T-helper 2 cell (primary cell): Measurements from ENCODE around the gene THAP8.

Source experiments
- DNase-seq, 5 experiments: peaks; one replicate each; pipeline versions ENCODE4 v3.0.0 to v3.0.0-alpha.2; 2012 to 2022
- total RNA-seq, 2 donors: gene quantifications; one replicate each; lab custom pipeline; 2026; lab: John Stamatoyannopoulos, UW

THAP8 gene, protein sequence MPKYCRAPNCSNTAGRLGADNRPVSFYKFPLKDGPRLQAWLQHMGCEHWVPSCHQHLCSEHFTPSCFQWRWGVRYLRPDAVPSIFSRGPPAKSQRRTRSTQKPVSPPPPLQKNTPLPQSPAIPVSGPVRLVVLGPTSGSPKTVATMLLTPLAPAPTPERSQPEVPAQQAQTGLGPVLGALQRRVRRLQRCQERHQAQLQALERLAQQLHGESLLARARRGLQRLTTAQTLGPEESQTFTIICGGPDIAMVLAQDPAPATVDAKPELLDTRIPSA
- 0.94 to 3.1 reads per million in 2 donors for total RNA-seq

DNA sequence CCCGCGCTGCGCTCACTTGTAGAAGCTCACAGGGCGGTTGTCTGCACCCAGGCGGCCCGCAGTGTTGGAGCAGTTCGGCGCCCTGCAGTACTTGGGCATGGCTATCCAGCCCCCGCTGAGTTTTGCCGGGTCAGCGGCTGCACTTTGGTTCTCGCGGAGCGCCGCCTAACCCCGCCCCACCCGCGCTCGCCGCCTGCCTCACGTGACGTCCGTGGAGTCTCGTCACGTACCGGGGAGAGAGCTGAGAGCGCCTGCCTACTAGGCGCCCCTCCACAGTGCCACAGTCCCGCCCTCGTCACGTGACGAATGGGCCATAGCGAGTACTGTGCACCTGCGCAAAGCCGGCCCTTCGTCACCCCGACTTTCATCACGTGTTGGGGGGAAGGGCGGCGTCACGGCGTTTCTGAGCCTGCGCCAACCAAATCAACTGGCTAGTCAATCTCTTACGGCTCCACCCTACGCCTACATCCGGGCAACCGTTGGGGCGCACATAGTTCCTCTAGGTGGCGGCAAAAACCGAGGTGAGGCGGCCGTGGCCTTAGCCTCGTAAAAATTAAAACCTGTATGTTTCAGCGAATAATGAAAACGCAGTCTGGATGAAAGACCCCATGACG is at the start of gene THAP8:
Gene THAP8, minus strand, starts transcription at position 167 of the 614 bp plus-strand sequence. Its CDS starts 68 bp downstream, at position 99.
- peak; percentile 99 to 100 (median 100) for DNase-seq

DNA sequence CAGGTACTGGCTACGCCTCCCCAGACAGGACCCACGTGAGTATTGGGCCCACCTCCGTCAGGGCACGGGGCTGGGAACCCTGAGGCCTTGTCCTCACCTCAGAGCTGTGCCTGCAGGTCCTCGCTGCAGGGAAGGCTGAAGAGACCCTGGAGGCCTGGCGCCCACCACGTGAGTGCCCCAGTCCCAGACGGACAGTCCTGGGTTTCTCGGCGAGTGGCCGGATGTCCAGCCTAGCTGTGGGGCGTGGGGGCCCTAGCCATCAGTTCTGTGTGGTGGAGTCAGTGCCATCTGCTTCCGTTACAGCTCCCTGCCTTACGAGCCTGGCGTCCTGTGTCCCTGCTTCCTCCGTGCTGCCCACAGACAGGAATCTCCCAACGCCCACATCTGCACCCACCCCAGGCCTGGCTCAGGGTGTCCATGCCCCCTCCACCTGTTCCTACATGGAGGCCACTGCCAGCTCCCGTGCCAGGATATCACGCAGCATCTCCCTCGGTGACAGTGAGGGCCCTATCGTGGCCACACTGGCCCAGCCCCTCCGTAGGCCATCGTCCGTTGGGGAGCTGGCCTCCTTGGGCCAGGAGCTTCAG is 49.0 kb upstream of the THAP8 start:
- DNase-seq = no peak

DNA sequence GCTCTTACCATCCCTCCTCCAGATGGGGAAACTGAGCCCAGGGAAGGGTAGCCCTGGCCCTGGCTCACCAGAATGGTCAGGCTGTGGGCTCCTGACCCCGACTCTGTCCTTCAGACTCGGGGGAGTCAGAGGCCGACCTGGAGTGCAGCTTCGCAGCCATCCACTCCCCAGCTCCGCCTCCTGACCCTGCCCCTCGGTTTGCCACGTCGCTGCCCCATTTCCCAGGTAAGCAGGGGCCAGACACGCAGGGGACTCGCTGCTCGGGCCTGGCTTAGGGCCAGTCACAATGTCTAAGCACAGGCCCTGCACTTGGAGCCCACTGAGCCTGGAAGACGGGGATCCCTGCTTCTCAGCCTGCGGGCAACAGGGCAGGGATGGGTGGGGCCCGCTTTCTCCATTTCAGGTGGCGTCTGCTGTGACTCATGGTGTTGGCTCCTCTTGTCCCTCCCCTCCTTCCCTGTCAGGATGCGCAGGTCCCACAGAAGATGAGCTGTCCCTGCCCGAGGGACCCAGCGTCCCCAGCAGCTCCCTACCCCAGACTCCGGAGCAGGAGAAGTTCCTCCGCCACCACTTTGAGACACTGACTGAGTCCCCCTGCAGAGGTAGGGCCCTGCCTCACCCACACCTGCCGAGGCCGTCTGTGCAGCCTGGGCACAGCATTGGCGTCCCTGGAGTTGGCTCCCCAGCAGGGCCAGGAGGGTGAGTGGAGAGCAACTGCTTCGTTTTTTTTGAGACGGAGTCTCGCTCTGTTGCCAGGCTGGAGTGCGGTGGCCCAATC is 47.7 kb upstream of the THAP8 start:
- no peak for DNase-seq

DNA sequence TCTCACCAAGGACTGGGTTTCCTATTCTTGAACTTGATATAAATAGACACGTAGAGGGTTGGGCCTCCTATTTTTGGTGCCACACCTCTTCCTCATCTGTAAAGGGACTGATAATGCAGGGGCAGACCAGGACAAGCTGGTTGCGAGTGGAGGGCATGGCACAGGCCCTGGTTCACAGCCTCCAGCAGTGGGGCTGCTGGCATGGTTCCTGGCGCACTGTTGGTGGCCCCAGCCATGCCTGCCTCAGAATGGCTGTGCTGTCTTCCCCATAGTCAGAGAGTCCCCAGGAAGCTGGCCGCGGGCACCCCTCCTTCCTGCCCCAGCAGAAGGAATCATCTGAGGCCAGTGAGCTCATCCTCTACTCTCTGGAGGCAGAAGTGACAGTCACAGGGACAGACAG is 46.4 kb upstream of the THAP8 start:
- DNase-seq = no peak

DNA sequence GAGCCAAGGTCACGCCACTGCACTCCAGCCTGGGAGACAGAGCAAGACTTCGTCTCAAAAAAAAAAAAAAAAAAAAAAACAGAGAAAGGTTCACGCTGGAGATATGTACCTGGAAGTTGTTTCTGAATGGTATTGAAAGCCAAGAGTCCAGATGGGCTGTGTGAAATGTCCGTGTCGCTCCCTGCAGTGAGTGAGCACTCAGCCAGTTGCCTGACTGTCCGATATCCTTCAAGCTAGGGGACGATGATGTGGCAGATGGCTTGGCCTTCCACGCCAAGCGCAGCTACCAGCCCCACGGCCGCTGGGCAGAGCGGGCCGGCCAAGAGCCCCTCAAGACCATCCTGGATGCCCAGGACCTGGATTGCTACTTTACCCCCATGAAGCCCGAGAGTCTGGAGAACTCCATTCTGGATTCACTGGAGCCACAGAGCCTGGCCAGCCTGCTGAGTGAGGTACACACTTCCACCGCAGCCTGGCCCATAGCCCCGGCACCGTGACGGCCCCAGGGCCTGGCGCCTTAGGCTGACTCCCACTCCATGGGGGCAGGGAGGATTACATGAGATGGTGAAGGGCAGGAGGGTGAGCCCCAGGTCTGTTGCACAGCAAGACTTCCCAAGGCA is 45.2 kb upstream of the THAP8 start:
- DNase-seq = no peak

DNA sequence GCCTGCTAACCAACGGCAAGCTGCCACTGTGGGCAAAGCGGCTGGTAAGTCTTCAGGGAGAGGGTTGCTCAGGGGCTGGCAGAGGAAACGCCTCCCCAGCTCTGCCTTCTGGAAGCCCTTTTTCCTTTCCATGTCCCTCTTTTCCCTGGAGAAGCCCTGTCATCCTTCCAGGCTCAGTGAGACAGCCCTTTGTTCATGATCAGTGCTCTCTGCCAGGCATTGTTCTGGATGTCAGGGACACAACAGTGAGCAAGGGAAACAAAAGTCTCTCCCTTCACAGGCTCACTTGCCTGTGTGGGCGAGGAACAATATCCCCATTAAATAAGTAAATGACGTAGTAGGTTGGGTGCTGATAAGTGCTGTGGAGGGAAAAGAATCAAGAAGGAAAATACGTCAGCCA is 43.0 kb upstream of the THAP8 start:
- no peak for DNase-seq

DNA sequence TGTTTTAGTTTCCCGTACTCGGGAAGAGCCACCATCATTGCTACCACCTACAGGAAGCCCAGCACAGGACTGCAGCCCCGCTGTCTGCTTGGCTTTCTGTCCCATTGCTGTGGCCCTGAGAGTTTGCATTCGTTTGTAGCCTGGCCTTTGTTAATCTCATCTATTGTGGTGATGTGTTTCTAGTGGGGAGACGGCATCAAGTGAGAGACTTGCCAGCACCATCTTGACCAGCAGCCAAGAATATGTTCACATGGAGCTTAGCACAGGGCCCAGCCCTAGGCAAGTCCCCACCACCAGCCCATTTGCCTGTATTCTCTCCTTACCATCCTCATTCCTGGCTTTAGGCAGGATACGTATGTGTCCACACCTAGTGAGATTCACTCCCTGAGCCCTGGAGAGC is 39.6 kb upstream of the THAP8 start:
- DNase-seq = no peak

DNA sequence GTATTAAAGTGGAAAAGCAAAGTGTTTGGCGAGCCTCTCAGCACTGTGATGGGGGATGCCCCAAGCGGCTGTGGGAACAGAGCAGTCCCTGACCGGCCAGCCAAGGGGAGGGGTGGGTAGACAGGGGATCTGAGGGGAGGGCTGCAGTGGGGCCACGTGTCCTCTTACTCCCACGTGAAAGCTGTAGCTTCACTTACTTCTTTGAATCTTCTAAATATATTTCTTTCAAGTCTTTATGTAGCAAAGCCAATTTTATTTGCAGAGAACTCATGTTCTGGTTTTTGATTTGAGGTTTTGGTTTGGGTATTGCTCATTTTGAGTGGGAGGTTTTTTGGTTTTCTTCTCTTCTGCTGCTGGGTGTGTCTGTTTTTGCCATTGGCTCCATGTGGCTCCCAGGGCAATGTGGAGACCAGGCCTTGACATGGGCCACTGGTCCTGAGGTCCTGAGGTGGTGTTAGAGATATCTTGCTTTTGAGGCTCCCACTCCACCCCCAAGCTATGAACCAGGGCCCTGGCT is 39.1 kb upstream of the THAP8 start:
- DNase-seq = peak in 1 of 5 experiments; percentile 29

DNA sequence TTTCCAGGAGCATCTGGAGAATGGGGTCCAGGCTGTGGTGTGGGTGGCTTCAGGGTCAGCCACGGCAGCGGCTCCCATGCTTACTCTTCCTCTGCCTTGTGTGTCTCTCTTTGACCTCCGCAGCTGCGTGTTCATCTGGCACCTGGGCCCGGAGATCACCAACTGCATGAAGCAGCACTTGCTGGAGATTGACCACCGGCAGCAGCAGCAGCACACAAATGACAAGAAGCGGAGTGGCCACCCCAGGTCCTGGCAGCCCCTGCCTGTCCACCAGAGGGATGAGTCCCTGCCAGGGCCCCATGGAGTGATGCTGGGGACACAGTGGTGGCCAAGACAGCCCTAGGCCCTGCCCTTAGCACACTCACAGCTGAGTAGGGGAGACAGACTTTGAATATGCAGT is 38.5 kb upstream of the THAP8 start:
- DNase-seq = no peak

DNA sequence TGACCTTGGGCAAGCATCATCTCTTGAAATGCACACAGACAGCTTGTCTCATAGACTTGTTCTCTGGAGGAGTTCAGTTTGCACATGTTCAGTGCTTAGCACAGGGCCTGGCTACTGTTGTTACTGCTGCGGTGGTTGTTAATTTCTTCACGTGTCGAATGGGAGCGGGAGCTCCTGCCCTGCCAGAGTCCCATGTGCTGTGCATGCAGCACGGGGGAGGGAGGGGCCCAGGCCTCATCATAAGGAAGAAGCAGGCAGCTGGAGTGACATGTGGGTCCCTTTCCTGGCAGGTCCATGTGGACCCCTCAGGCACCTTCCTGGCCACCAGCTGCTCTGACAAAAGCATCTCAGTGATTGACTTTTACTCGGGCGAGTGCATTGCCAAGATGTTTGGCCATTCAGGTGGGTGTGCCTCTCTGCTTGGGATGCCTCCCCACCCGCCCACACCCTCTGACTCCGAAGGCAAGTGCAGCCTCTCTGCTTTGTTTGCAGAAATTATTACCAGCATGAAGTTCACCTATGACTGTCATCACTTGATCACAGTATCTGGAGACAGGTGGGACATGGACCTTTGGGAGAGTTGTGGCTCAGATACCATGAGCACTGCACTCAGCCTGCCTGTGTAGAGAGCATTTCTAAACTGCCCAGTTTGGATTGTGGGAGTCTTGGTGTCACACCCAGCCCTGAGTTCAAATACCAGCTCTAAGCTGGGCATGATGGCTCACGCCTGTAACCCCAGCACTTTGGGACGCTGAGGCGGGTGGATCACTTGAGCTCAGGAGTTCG is 37.0 kb upstream of the THAP8 start:
- DNase-seq = no peak

DNA sequence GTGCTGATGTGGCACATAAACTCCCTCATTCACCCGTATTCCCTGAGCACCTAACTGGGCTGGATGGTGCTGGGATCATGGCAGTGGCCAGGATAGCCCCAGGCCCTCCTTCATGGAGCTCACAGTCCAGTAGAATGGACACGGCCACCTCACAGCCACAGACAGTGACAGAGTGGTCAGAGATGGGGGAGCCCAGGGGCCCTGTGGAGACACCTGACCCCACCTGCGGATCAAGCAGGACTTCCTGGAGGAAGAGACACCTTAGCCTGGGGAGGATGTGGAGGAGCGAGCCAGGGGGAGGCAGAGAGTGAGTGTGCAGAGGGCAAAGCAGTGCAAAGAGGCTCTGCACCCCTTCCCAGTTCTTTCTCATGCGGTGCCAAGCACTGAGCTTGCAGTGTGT is 35.8 kb upstream of the THAP8 start:
- no peak for DNase-seq

DNA sequence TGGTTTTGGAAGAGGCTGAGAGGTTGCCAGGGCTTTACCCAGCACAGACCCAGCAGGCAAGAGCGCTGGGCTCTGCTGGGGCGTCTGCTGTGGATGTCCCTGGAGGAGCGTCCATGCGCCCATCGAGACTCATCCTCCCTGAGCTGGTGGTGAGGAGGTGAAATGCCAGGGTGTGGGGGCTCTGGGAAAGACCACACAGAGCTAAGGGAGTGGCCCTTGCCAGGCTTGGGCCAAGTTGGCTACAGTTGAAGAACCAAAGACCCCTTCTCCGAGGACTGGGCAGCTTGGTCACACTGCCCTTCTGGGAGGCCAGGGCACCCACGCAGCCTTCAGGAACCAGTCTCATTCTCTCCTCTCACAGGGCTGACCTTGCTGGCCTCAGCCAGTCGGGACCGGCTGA is 32.2 kb upstream of the THAP8 start:
- no peak for DNase-seq

DNA sequence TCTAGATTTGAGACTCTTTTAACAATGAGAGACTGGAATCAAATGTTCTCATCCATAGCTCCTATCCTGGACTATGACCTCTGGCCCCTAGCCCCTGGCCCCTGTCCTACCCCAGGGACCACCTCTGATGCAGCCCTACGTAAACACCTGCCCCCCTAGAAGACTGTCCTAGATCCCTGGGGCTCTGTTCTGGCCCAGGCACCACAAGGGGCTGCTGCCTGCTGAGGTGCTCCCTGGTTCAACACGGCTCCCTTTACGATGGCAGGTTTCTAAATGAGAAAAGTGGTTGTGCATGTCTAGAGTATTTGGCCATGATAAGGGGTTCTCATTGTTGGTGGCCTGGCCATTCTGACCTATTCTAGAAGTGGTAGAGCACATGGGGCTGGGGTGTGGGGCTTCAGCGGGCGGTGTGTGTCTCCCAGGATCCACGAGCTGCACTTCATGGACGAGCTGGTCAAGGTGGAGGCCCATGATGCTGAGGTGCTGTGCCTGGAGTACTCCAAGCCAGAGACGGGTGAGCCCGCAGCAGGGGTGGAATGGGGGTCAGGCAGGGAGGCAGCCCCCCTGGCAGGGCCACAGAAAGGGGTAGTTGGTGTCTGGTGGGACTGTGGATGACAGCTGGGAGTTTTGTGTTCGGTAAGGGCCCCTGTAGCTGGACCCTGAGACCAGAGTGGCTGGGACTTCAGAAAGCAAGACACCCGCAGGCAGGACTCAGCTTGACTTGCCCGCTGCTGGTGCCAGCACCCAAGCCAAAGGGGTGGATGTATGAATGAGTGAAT is 30.3 kb upstream of the THAP8 start:
- DNase-seq = no peak

DNA sequence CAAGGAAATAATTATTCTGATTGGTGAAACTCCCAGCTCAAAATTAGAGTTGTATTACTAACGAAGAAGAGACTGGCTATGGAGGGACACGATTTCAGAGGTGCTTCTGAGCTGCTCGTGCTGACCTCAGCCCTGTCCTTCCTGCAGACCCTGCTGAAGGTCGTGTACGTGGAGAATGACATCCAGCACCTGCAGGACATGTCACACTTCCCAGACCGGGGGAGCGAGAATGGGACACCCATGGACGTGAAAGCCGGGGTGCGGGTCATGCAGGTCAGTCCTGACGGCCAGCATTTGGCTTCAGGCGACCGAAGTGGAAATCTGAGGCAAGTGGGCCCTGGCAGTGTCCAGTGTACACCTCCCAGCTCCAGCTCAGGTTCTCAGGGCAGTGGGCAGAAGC is 28.8 kb upstream of the THAP8 start:
- DNase-seq = no peak

DNA sequence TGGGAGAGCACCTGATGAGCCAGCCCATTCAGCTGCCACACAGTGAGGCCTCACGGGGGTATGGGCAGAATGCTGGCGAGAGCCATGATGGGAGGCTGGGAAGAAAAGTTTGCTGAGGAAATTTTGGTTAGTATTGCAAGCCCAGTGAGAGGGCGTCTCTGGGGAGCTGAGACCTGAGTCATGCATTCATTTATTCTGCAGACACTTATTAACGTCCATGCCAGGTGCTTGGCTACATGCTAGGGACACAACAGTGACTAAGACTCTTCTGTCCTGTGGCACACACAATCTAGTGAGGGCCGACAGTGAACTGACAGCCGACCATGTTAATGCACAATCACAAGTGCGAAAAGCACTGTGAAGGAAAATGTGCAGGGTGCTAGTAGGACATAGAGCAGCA is 27.8 kb upstream of the THAP8 start:
- DNase-seq = no peak

DNA sequence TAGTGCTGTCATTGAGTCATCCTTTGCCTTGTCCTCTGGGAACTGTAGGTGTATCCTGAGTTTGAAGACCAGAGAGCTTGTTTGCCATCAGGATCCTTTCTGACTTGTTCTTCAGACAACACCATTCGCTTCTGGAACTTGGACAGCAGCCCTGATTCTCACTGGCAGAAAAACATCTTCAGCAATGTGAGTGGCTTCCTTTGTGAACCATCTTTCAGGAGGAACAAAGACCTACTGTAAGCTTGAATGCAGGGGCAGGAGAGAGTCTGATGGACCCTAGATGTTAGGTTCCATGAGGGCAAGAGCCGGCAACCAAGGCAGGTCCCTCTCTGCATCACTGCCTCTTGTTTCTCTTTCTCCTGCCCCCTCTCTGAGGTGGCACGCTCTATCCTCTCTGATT is 27.3 kb upstream of the THAP8 start:
- no peak for DNase-seq

DNA sequence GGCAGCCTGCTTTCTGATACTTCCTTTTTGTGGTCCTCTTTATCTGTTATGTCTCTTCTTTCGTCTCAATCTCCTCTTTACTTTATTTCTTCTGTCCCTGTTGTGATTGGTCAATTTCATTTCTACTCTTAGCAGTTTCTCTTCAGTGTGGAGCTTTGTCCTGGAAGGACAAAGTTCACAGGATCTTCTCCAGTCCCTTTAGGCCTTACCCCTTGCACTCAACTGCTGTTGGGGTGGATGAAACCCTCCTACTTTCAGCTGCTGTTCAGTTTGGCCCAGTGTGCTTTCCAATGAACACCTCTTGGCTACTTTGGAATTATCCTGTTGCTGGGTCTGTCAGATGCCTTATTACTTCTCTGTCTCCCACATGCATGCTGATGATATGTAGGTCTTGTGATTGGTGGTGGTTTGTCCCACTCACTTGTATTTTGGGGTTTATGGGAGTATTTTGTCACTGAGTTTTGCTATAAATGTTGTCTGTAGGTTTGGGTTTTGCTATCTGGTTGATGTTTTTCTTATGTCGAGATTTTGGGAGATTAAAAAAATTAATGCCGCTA is 25.4 kb upstream of the THAP8 start:
- no peak for DNase-seq

DNA sequence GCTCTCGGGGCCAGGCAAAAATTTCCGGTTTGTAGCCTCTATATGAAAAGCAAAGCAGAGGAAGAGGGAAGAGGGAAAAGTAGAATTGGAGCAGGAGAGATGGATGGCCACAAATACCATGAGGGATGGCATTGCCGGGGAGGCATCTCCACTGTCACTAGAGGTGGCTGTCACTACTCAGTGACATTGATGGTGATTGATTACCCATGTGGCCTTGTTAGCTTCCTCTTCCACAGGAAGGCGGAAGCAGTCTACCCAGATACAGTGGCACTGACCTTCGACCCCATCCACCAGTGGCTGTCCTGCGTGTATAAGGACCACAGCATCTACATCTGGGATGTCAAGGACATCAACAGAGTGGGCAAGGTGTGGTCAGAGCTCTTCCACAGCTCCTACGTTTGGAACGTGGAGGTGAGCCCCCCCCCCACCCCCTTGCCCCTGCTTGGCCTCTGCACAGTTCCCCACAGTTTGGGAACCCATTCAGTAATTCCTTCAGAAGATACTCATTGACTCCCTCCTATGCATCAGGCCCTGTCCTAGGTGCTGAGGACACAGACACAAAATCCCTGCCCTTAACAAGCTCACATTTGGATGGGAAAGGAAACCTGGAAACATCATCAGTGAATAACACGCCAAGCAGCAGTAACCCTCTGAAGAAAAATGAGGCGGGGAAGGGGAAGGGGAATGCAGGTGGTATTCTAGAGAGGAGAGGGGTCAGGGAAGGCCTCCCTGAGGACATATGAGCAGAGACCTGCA is 19.2 kb upstream of the THAP8 start:
- no peak for DNase-seq

DNA sequence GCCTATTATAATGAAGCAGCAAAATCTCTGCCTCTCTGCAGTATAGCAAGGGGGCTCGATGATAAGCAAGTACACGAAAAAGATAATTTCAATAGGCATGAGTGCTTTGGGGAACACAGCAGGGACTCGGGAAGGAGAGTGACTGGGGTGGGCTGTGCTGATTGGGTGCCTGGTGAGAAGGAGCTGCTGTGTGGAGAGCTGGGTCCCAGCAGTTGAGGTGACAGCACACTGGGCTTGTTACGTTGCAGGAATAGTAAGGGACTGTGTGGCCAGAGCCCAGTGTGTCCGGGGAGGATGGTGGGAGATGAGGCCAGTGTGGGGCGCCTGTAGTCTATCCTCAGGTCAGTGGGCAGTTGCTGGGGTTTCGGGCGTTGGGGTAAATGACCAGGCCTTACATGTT is 18.0 kb upstream of the THAP8 start:
- no peak for DNase-seq
